Psoas muscle (tissue), 8 donors: ENCODE data around the gene ABHD10. TPM values are rescaled to one million over a fixed set of nuclear protein-coding genes. Genes with fewer than 3 reads are reported as not detected.

Source experiments
- ATAC-seq, 4 donors: fragments of 200-7000 bp; cut with Tn5 transposase; one replicate each; pipeline ENCODE4 v1.9.1; 2020; ENCODE audit warnings: moderate library complexity in 3 of 4, mild to moderate bottlenecking in 2 of 4
- DNase-seq, 2 donors: peaks; one replicate each; pipeline ENCODE4 v3.0.0-alpha.2; 2020
- H3K27ac ChIP-seq: fragments of 200-600 bp; one replicate; pipeline ENCODE4 v1.8.0; 2022
- H3K27me3 ChIP-seq, 3 donors: fragments of 200-600 bp in 1 of 3; one replicate each; pipeline versions ENCODE4 v1.6.1 to v1.8.0; 2013 to 2022; ENCODE audit warnings: low read length in 2 of 3, mild to moderate bottlenecking in 2 of 3, moderate library complexity in 1 of 3; ENCODE audit not compliant: insufficient read depth in 3 of 3
- H3K36me3 ChIP-seq, 2 donors: fragments of 200-600 bp in 1 of 2; one replicate each; pipeline versions ENCODE4 v1.6.1 to v1.8.0; 2013 to 2022; ENCODE audit warnings: low read depth in 1 of 2, mild to moderate bottlenecking in 1 of 2, moderate library complexity in 1 of 2; ENCODE audit not compliant: insufficient read depth in 1 of 2
- H3K4me1 ChIP-seq: fragments of 200-600 bp; one replicate; pipeline ENCODE4 v1.8.0; 2022
- H3K4me3 ChIP-seq: fragments of 200-600 bp; one replicate; pipeline ENCODE4 v1.8.0; 2022; ENCODE audit warnings: mild to moderate bottlenecking
- H3K9me3 ChIP-seq: fragments of 200-600 bp; one replicate; pipeline ENCODE4 v1.8.0; 2022
- WGBS, 3 donors: extraction: QIAGEN DNeasy Blood & Tissue Kit; methylation state at CpG; one replicate each; pipeline versions ENCODE4 v1.1.6 to v1.1.7; 2013; 5-methylcytosine and 5-hydroxymethylcytosine counted together
- intact Hi-C, 2 donors: fragments of 100-400 bp; cut with DNase I; formaldehyde crosslinking; loops; one replicate each; pipeline versions ENCODE4 v1.11.0 to v1.14.2; 2022
- polyA plus RNA-seq, 3 donors: library from polyadenylated mRNA; stranded (reverse); fragments of 200-250 nt; gene quantifications; one replicate each; pipeline ENCODE4 v1.2.3, GENCODE V29; 2013
- total RNA-seq, 4 donors: library from RNA; stranded (reverse); fragmentation: NEBNext Ultra II Directional in 2 of 4; extraction: Animal tissue kit (Norgen Biotek cat#: 25700) in 2 of 4; gene quantifications; one replicate each; pipeline versions ENCODE4 v1.2.1 to v1.2.4, GENCODE V29; 2021 to 2023
- TF ChIP-seq, protein P1 (sequence below): fragments of 200-600 bp; IDR thresholded peaks from one replicate; pipeline ENCODE4 v1.8.0; 2022; ENCODE audit warnings: antibody characterized with exemption
- donor health status: healthy with polysubstance abuse.
- donor health status: DM: no; HTN: no; CAD: no; lungs with moderate emphysema.
- donor health status: Bipolar disorder and iron deficiency.
- donor health status: healthy.
- donor health status: DM: yes; HTN: yes; CAD: no.
- donor health status: DM: no; HTN: no; CAD: no.
- donor health status: DM: no; HTN: no; CAD: no.
- donor health status: DM: yes; HTN: yes; CAD: no.

The ABHD10 gene
- total and polyA plus RNA-seq, 7 donors = 6.1 to 17.1 (median 12.9) TPM

- H3K4me3 ChIP-seq = no peak overlapping the region
- ATAC-seq = no peak
- no peak overlapping the region for H3K27ac ChIP-seq
- 80 to 82% (median 82%) methylated on average over 3 of the region's 3 CpGs for WGBS, 3 donors
- no peaks in the 10 kb centered on the region for H3K9me3 ChIP-seq
- intact Hi-C loops = no loop called here
- DNase-seq = no peak
- H3K36me3 ChIP-seq = peaks cover 0 to 35% of the 10 kb centered on the region in 2 donors
- no peaks in the 10 kb centered on the region for H3K27me3 ChIP-seq
- H3K4me1 ChIP-seq = peaks cover 3% of the 10 kb centered on the region
- TF ChIP-seq, protein P1, sequence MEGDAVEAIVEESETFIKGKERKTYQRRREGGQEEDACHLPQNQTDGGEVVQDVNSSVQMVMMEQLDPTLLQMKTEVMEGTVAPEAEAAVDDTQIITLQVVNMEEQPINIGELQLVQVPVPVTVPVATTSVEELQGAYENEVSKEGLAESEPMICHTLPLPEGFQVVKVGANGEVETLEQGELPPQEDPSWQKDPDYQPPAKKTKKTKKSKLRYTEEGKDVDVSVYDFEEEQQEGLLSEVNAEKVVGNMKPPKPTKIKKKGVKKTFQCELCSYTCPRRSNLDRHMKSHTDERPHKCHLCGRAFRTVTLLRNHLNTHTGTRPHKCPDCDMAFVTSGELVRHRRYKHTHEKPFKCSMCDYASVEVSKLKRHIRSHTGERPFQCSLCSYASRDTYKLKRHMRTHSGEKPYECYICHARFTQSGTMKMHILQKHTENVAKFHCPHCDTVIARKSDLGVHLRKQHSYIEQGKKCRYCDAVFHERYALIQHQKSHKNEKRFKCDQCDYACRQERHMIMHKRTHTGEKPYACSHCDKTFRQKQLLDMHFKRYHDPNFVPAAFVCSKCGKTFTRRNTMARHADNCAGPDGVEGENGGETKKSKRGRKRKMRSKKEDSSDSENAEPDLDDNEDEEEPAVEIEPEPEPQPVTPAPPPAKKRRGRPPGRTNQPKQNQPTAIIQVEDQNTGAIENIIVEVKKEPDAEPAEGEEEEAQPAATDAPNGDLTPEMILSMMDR = no peak
Observed at GRCh38 chr3:111986800-111987199, 8.0 kb downstream of the ABHD10 start.

- Histone ChIP-seq H3K27me3 (no peaks in the 10 kb centered on the region), H3K27ac (no peak overlapping the region), H3K4me3 (no peak overlapping the region), H3K4me1 (no peaks in the 10 kb centered on the region), H3K36me3 (peaks cover 0 to 50% of the 10 kb centered on the region in 2 donors), H3K9me3 (no peaks in the 10 kb centered on the region)
- TF ChIP-seq, protein P1 = peak; percentile 71
- DNase-seq (no peak), ATAC-seq (peak in 3 of 4 donors; percentile 66 to 84 (median 70))
- 53 to 60% (median 58%) methylated on average over 3 of the region's 3 CpGs for WGBS, 3 donors
- intact Hi-C loops = loop anchor here in 1 of 2 donors (2.0 kb wide), 1 partner anchor 24 kb away; no protein-coding TSS in a partner anchor
Observed at GRCh38 chr3:111989061-111989678, 10.3 kb downstream of the ABHD10 start.

- no peak for ATAC-seq
- DNase-seq = no peak
- H3K4me1 ChIP-seq = no peaks in the 10 kb centered on the region
Observed at GRCh38 chr3:111993038-111993437, 14.2 kb downstream of the ABHD10 start.

GRCh38 chr3:111998636-111999483, 20.0 kb downstream of the ABHD10 start, which contains the start of gene TAGLN3:
Gene TAGLN3 (plus strand): TSS chr3:111998922. CDS start chr3:111999423, 501 bp downstream.
- no peak within 1 kb of the TSS for H3K27ac ChIP-seq
- H3K4me3 ChIP-seq = peak within 1 kb of the TSS; percentile 55
- H3K9me3 ChIP-seq = no peaks in the 10 kb centered on the region
- H3K27me3 ChIP-seq = peaks cover 0 to 16% (median 0%) of the 10 kb centered on the region in 3 donors
- no peaks in the 10 kb centered on the region for H3K36me3 ChIP-seq
- no peaks in the 10 kb centered on the region for H3K4me1 ChIP-seq
- intact Hi-C loops = no loop called here
- peak in 1 of 4 donors; percentile 45 for ATAC-seq
- 3 to 5% (median 5%) methylated on average over 30 of the region's 30 CpGs for WGBS, 3 donors
- TF ChIP-seq, protein P1 = no peak
- peak in 1 of 2 donors; percentile 48 for DNase-seq

More at GRCh38 chr3:111993038-111993437, 14.2 kb downstream of the ABHD10 start:
- Histone ChIP-seq H3K36me3 (peaks cover 0 to 33% of the 10 kb centered on the region in 2 donors), H3K9me3 (no peaks in the 10 kb centered on the region), H3K27ac (no peak overlapping the region), H3K4me3 (no peak overlapping the region), H3K27me3 (no peaks in the 10 kb centered on the region)
- intact Hi-C loops = no loop called here
- TF ChIP-seq, protein P1 = no peak
- 62 to 95% (median 85%) methylated on average over 2 of the region's 2 CpGs for WGBS, 3 donors
